Tibial artery (tissue), 4 donors: Measurements from ENCODE around the gene EXOC8.

Experiments used
- DNase-seq, 2 donors: peaks; one replicate each; pipeline ENCODE4 v3.0.0-alpha.2; 2019
- H3K27ac ChIP-seq, 2 donors: fragments of 200-600 bp; sonication (generic) in 1 of 2; 1 replicate in 1 of 2; 2 replicates in 1 of 2; pipeline ENCODE4 v1.5.1; 2018 to 2019; ENCODE audit warnings: mild to moderate bottlenecking in 1 of 2
- H3K27me3 ChIP-seq, 2 donors: fragments of 200-600 bp; sonication (generic) in 1 of 2; one replicate each; pipeline versions ENCODE4 v1.5.1 to v1.6.0; 2016 to 2019
- H3K36me3 ChIP-seq, 3 donors: fragments of 200-600 bp; sonication (generic) in 2 of 3; one replicate each; pipeline ENCODE4 v1.5.1; 2016 to 2019; ENCODE audit warnings: mild to moderate bottlenecking in 2 of 3
- H3K4me1 ChIP-seq, 4 donors: fragments of 200-600 bp; sonication (generic) in 2 of 4; 1 replicate in 3 of 4; 2 replicates in 1 of 4; pipeline ENCODE4 v1.5.1; 2016 to 2019
- H3K4me3 ChIP-seq, 2 donors: fragments of 200-600 bp; sonication (generic) in 1 of 2; 1 replicate in 1 of 2; 2 replicates in 1 of 2; pipeline ENCODE4 v1.5.1; 2018 to 2019; ENCODE audit warnings: mild to moderate bottlenecking in 2 of 2
- H3K9me3 ChIP-seq, 3 donors: fragments of 200-600 bp; sonication (generic) in 1 of 3; one replicate each; pipeline ENCODE4 v1.5.1; 2016 to 2019
- CTCF ChIP-seq, 2 experiments: fragments of 200-600 bp in 1 of 2; fragments of 450-650 bp in 1 of 2; IDR thresholded peaks; one replicate each; pipeline ENCODE4 v1.5.1; 2017 to 2019; ENCODE audit warnings: antibody characterized with exemption in 2 of 2, mild to moderate bottlenecking in 1 of 2, moderate library complexity in 1 of 2
- intact Hi-C: fragments of 100-400 bp; cut with DNase I; formaldehyde crosslinking; loops from one replicate; pipeline ENCODE4 v1.15.0; 2023; ENCODE audit warnings: low total_unique reads

The EXOC8 gene

DNA sequence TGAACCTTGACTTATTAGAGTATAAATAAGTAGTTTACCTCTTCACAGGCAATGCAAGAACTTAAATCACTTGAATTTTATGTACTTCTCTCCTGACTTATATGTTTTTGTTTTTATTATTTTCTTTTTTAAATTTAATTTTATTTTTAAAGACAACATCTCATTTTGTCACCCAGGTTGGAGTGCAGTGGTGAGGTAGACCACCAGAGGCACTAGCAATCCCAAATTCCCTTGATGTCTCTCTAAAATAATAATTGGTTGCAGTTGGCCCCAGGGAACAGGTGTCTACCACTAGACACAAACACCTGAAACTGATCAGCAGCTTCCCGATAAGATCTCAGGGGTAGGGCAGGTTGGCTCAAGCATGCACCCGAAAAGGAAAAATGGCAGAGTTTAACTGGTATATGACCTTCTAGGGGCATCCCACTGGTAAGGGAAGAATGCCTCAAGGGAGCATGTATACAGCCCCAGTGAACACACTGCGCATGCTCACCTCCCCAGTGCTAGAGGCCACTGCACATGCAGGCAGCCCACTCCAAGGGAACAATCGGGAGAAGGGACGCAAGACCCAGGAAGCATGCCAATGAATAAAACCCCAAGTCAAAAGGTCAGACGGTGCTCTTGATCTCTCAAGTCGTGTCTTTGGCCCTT lies 14.6 kb downstream of the EXOC8 start:
- TF ChIP-seq CTCF (IDR thresholded peaks at IDR 0.05), result no peak
- Histone ChIP-seq H3K27ac (no peak overlapping the region), H3K36me3 (no peaks in the 10 kb centered on the region), H3K27me3 (no peaks in the 10 kb centered on the region), H3K9me3 (no peaks in the 10 kb centered on the region), H3K4me1 (no peaks in the 10 kb centered on the region), H3K4me3 (no peak overlapping the region)
- no peak for DNase-seq
- intact Hi-C loops, result no loop called here

DNA sequence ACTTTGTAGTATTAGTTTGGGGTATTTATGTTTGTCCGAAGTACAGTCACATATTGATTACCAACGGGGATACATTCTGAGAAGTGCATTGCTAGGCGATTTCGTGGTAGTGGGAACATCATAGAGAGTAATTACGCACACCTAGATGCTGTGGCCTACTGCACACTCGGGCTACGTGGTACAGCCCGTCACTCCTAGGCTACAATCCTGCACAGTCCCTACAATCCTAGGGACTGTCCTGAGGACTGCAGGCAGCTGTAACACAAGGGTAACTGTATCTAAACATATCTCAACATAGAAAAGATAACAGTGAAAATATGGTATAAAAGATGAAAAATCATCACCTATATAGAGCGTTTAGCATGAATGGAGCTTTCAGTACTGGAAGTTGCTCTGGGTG lies 18.6 kb downstream of the EXOC8 start:
- Histone ChIP-seq H3K36me3 (no peaks in the 10 kb centered on the region), H3K4me3 (no peak overlapping the region), H3K4me1 (no peaks in the 10 kb centered on the region), H3K9me3 (no peaks in the 10 kb centered on the region), H3K27ac (no peak overlapping the region), H3K27me3 (no peaks in the 10 kb centered on the region)
- DNase-seq, result no peak
- no peak for TF ChIP-seq CTCF (IDR thresholded peaks at IDR 0.05)
- intact Hi-C loops, result no loop called here

GRCh38 chr1:231318568-231318967 lies 19.1 kb downstream of the EXOC8 start:
- intact Hi-C loops, result no loop called here
- Histone ChIP-seq H3K27me3 (no peaks in the 10 kb centered on the region), H3K4me1 (no peaks in the 10 kb centered on the region), H3K9me3 (no peaks in the 10 kb centered on the region), H3K27ac (no peak overlapping the region), H3K36me3 (no peaks in the 10 kb centered on the region), H3K4me3 (no peak overlapping the region)
- no peak for TF ChIP-seq CTCF (IDR thresholded peaks at IDR 0.05)
- no peak for DNase-seq

DNA sequence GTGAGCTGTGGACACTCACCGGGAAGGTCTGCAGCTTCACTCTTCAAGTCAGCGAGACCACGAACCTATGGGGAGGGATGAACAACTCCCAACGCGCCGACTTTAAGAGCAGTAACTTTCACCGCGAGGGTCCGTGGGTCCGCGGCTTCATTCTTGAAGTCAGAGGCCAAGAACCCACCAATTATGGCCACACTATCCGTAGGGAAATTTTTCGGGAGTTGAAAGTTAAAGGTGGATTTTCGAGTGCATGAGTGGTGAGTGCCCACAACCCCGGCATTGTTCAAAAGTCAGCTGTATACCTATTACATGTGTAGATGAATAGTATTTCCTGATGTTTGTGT lies 19.7 kb downstream of the EXOC8 start:
- H3K36me3 ChIP-seq, result no peaks in the 10 kb centered on the region
- no peaks in the 10 kb centered on the region for H3K27me3 ChIP-seq
- DNase-seq, result no peak
- intact Hi-C loops, result no loop called here
- H3K9me3 ChIP-seq, result no peaks in the 10 kb centered on the region
- no peak overlapping the region for H3K27ac ChIP-seq
- no peak for TF ChIP-seq CTCF (IDR thresholded peaks at IDR 0.05)
- H3K4me3 ChIP-seq, result no peak overlapping the region
- H3K4me1 ChIP-seq, result no peaks in the 10 kb centered on the region

DNA sequence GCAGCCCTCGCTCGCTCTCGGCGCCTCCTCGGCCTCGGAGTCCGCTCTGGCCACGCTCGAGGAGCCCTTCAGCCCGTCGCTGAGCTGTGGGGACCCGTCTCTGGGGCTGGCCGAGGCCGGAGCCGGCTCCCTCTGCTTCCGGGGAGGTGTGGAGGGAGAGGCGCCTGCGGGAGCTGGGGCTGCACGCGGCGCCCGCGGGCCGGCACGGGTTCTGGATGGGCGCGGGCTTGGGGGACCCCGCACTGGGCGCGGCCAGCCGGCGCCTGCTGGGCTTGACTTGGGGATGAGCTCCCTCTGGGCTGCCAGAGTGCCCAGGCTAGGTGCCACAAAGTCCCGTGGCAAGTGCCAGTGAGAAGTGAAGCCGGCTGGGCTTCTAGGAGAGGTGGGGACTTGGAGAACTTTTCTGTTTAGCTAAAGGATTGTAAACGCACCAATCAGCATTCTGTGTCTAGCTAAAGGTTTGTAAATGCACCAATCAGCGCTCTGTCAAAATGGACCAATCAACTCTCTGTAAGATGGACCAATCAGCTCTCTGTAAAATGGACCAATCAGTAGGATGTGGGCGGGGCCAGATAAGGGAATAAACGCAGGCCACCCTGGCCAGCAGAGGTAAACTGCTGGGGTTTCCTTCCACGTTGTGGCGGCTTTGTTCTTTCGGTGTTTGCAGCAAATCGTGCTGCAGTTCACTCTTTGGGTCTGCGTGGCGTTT lies 20.2 kb downstream of the EXOC8 start:
- Histone ChIP-seq H3K4me1 (no peaks in the 10 kb centered on the region), H3K27ac (no peak overlapping the region), H3K36me3 (no peaks in the 10 kb centered on the region), H3K9me3 (no peaks in the 10 kb centered on the region), H3K27me3 (no peaks in the 10 kb centered on the region), H3K4me3 (no peak overlapping the region)
- intact Hi-C loops, result no loop called here
- TF ChIP-seq CTCF (IDR thresholded peaks at IDR 0.05), result no peak
- no peak for DNase-seq
